ENCODE results near the gene FBXO10. TPM values are rescaled to one million over a fixed set of nuclear protein-coding genes. Genes with fewer than 3 reads are reported as not detected.
"Not testable (repeated sequence)": the region's sequence is repeated elsewhere in the genome, so short reads cannot be mapped to it uniquely, and the experiment has no call there.

FBXO10 gene
- total RNA-seq, 1 donor from 2014 or later = 68.7 TPM

DNA sequence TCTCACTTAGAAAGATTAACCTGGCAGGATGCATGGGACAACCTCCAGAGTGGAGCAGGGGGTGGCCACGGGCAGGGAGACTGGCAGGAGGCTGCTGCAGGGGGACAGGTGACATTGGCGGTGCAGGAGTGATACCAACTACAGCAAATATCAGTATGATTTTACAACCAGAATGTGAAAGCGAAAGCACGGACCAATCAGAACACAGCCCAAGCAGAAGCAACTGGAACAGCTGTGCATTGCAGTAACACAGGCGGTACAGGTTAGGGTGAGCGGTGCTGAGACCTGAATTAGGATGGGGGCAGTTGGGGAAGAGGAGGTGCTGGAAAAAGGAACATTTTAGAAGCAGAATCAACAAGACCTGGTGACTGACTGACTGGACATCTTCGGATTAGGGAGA is 61.2 kb downstream of the FBXO10 start:
- H3K27me3 Mint-ChIP-seq (ENCODE audit: unreplicated experiment) = peaks cover 1% of the 10 kb centered on the region
- DNase-seq = no peak
- peaks cover 4% of the 10 kb centered on the region for H3K36me3 Mint-ChIP-seq (ENCODE audit: unreplicated experiment)
- no peak for TF ChIP-seq CTCF (IDR thresholded peaks at IDR 0.05; ENCODE audit: partially characterized antibody, unreplicated experiment)
- peaks cover 3% of the 10 kb centered on the region for H3K9me3 Mint-ChIP-seq (ENCODE audit: unreplicated experiment)
- no peak overlapping the region for H3K4me3 Mint-ChIP-seq (ENCODE audit: unreplicated experiment)
- H3K27ac Mint-ChIP-seq (ENCODE audit: unreplicated experiment) = no peak overlapping the region
- H3K4me1 Mint-ChIP-seq (ENCODE audit: low read depth, unreplicated experiment) = peaks cover 2% of the 10 kb centered on the region

GRCh38 chr9:37514415-37514814 is 61.8 kb downstream of the FBXO10 start:
- not testable (repeated sequence) for H3K27ac Mint-ChIP-seq (ENCODE audit: unreplicated experiment); H3K4me1 Mint-ChIP-seq (ENCODE audit: low read depth, unreplicated experiment); H3K9me3 Mint-ChIP-seq (ENCODE audit: unreplicated experiment); H3K4me3 Mint-ChIP-seq (ENCODE audit: unreplicated experiment); H3K27me3 Mint-ChIP-seq (ENCODE audit: unreplicated experiment); DNase-seq; H3K36me3 Mint-ChIP-seq (ENCODE audit: unreplicated experiment)

- no peak for TF ChIP-seq CTCF (IDR thresholded peaks at IDR 0.05; ENCODE audit: partially characterized antibody, unreplicated experiment)
- no peak overlapping the region for H3K4me3 Mint-ChIP-seq (ENCODE audit: unreplicated experiment)
- H3K4me1 Mint-ChIP-seq (ENCODE audit: low read depth, unreplicated experiment) = peaks cover 2% of the 10 kb centered on the region
Measured at GRCh38 chr9:37512437-37512836, 63.7 kb downstream of the FBXO10 start.

GRCh38 chr9:37511016-37512010 is 64.9 kb downstream of the FBXO10 start:
- Mint-ChIP-seq H3K4me1 (ENCODE audit: low read depth, unreplicated experiment) (peaks cover 2% of the 10 kb centered on the region), H3K27ac (ENCODE audit: unreplicated experiment) (peak overlapping the region; percentile 48), H3K36me3 (ENCODE audit: unreplicated experiment) (no peaks in the 10 kb centered on the region), H3K9me3 (ENCODE audit: unreplicated experiment) (peaks cover 5% of the 10 kb centered on the region), H3K27me3 (ENCODE audit: unreplicated experiment) (peaks cover 1% of the 10 kb centered on the region), H3K4me3 (ENCODE audit: unreplicated experiment) (no peak overlapping the region)
- peak; percentile 47 for DNase-seq
- TF ChIP-seq CTCF (IDR thresholded peaks at IDR 0.05; ENCODE audit: partially characterized antibody, unreplicated experiment) = no peak

More at GRCh38 chr9:37512437-37512836, 63.7 kb downstream of the FBXO10 start:
- peaks cover 5% of the 10 kb centered on the region for H3K9me3 Mint-ChIP-seq (ENCODE audit: unreplicated experiment)
- DNase-seq = no peak
- H3K36me3 Mint-ChIP-seq (ENCODE audit: unreplicated experiment) = no peaks in the 10 kb centered on the region
- peaks cover 1% of the 10 kb centered on the region for H3K27me3 Mint-ChIP-seq (ENCODE audit: unreplicated experiment)
- no peak overlapping the region for H3K27ac Mint-ChIP-seq (ENCODE audit: unreplicated experiment)

DNA sequence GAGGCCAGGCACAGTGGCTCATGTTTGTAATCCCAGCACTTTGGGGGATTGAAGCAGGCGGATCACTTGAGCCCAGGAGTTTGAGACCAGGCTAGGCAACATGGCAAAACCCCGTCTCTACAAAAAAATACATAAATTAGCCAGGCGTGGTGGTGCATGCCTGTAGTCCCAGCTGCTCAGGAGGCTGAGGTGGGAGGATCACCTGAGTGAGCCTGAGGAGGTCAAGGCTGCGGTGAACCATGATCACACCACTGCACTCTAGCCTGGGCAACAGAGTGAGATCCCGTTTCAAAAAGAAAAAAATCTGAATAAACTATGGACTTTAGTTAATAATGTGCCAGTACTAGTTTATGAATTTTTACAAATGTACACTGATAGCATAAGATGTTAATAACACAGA is 66.1 kb downstream of the FBXO10 start:
- H3K9me3 Mint-ChIP-seq (ENCODE audit: unreplicated experiment); H3K27me3 Mint-ChIP-seq (ENCODE audit: unreplicated experiment); H3K4me1 Mint-ChIP-seq (ENCODE audit: low read depth, unreplicated experiment); H3K36me3 Mint-ChIP-seq (ENCODE audit: unreplicated experiment); DNase-seq; H3K27ac Mint-ChIP-seq (ENCODE audit: unreplicated experiment); H3K4me3 Mint-ChIP-seq (ENCODE audit: unreplicated experiment): not testable (repeated sequence)

DNA sequence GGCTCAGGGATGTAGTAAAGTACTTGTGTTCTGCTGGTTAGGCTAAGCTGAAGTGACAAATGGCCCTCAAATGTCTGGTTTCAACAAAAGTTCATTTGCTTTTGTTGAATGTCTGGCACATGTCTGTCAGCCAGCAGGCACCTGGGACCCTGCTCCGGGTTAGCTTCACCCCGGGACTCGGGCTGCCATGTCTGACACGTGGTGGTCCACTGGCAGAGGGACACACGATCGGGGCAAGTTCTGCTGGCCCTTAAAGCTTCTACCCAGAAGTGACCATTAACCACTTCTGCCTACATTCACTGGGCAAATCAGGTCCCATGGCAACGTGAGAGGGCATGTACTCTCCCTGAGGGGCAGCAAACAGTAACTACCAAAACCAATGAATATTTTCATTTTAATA is 66.6 kb downstream of the FBXO10 start:
- no peak overlapping the region for H3K27ac Mint-ChIP-seq (ENCODE audit: unreplicated experiment)
- no peak for DNase-seq
- no peak for TF ChIP-seq CTCF (IDR thresholded peaks at IDR 0.05; ENCODE audit: partially characterized antibody, unreplicated experiment)
- H3K4me3 Mint-ChIP-seq (ENCODE audit: unreplicated experiment) = no peak overlapping the region
- peaks cover 2% of the 10 kb centered on the region for H3K4me1 Mint-ChIP-seq (ENCODE audit: low read depth, unreplicated experiment)
- H3K9me3 Mint-ChIP-seq (ENCODE audit: unreplicated experiment) = peaks cover 8% of the 10 kb centered on the region
- H3K36me3 Mint-ChIP-seq (ENCODE audit: unreplicated experiment) = no peaks in the 10 kb centered on the region
- peaks cover 3% of the 10 kb centered on the region for H3K27me3 Mint-ChIP-seq (ENCODE audit: unreplicated experiment)

Data from glutamatergic neuron (in vitro differentiated cells).